HepG2 (cell line): ENCODE measurements around the gene PCSK5. TPM values are rescaled to one million over a fixed set of nuclear protein-coding genes. Genes with fewer than 3 reads are reported as not detected.

Experiments used
- ATAC-seq: fragments of 200-7000 bp; cut with Tn5 transposase; 3 replicates; pipeline ENCODE4 v1.9.1; 2020; ENCODE audit warnings: mild to moderate bottlenecking, moderate library complexity
- BruUV-seq: library from RNA; stranded (reverse); fragments of 400-500 nt; replicated peaks from 2 replicates; lab custom pipeline; 2021; lab: Mats Ljungman, UMichigan
- CTCF ChIA-PET: fragments of 300-600 bp; formaldehyde crosslinking; extraction: SDS; loops from one replicate; lab custom pipeline; 2021; ENCODE audit warnings: low total read pairs, inconsistent platforms, low intra/inter-chr PET ratio; lab: Yijun Ruan, JAX
- POLR2A ChIA-PET: fragments of 350-600 bp; sonication (Branson Sonifier 250); formaldehyde crosslinking; loops from one replicate; lab custom pipeline; 2020; ENCODE audit warnings: antibody characterized with exemption, inconsistent platforms; lab: Yijun Ruan, JAX
- DNase-seq: peaks from one replicate; pipeline ENCODE4 v3.0.0-alpha.2; 2015; ENCODE audit warnings: low spot score
- FAIRE-seq: peaks from 3 replicates; lab custom pipeline; 2011; peaks lifted over from hg19 to GRCh38; lab: Jason Lieb, UNC
- H2AFZ ChIP-seq: one replicate; pipeline ENCODE4 v1.6.1; 2011; ENCODE audit warnings: low read length, inconsistent platforms
- H3K27ac ChIP-seq: fragments of 300-600 bp; 3 replicates; pipeline ENCODE4 v1.8.0; 2011; ENCODE audit warnings: mixed run types, mild to moderate bottlenecking, mixed read lengths, low read length, inconsistent platforms; ENCODE audit not compliant: insufficient read depth; ENCODE audit errors: extremely low read length
- H3K27me3 ChIP-seq, 2 experiments: fragments of 200-600 bp in 1 of 2; 2 replicates in 1 of 2; 3 replicates in 1 of 2; pipeline versions ENCODE4 v1.6.0 to v1.8.0; 2011; ENCODE audit warnings: low read length in 2 of 2, mild to moderate bottlenecking in 2 of 2, moderate library complexity in 2 of 2, inconsistent platforms in 1 of 2; ENCODE audit not compliant: insufficient read depth in 2 of 2, control insufficient read depth in 1 of 2
- H3K36me3 ChIP-seq, 2 experiments: fragments of 200-600 bp in 1 of 2; replicated peaks in 1 of 2; 2 replicates in 1 of 2; 3 replicates in 1 of 2; pipeline versions ENCODE4 v1.5.1 to v1.8.0; 2011; ENCODE audit warnings: low read length in 2 of 2, inconsistent platforms in 1 of 2; ENCODE audit not compliant: insufficient read depth in 2 of 2, control insufficient read depth in 1 of 2
- H3K4me1 ChIP-seq: 2 replicates; pipeline ENCODE4 v1.5.1; 2012; ENCODE audit warnings: low read length, inconsistent platforms; ENCODE audit not compliant: insufficient read depth
- H3K4me2 ChIP-seq: 2 replicates; pipeline ENCODE4 v1.6.0; 2011; ENCODE audit warnings: low read depth, low read length, inconsistent platforms
- H3K4me3 ChIP-seq, 3 experiments: fragments of 200-600 bp in 1 of 3; sonication (generic), shearing (Covaris generic) in 1 of 3; replicated peaks in 1 of 3; 2 replicates each; pipeline ENCODE4 v1.5.1; 2011 to 2016; ENCODE audit warnings: low read length in 3 of 3, inconsistent platforms in 2 of 3, low read depth in 2 of 3, mild to moderate bottlenecking in 2 of 3, control low read depth in 1 of 3, mixed read lengths in 1 of 3; ENCODE audit not compliant: insufficient read depth in 1 of 3
- H3K79me2 ChIP-seq: one replicate; pipeline ENCODE4 v1.6.1; 2011; ENCODE audit warnings: low read length, inconsistent platforms; ENCODE audit not compliant: insufficient read depth
- H3K9ac ChIP-seq: 2 replicates; pipeline ENCODE4 v1.6.0; 2011; ENCODE audit warnings: mild to moderate bottlenecking, low read depth, low read length, inconsistent platforms; ENCODE audit not compliant: insufficient read depth
- H3K9me3 ChIP-seq: 2 replicates; pipeline ENCODE4 v1.5.1; 2012; ENCODE audit warnings: mild to moderate bottlenecking, low read length
- H4K20me1 ChIP-seq: 2 replicates; pipeline ENCODE4 v1.6.0; 2011; ENCODE audit warnings: inconsistent platforms, mild to moderate bottlenecking, low read length, moderate library complexity; ENCODE audit not compliant: insufficient read depth
- E2F5 ChIP-seq: sonication (generic); formaldehyde crosslinking; conservative IDR thresholded peaks from 2 replicates; pipeline ENCODE4 v1.4.0; 2020; ENCODE audit warnings: missing genetic modification reagents
- HMGXB3 ChIP-seq: sonication (generic); formaldehyde crosslinking; IDR thresholded peaks from 2 replicates; pipeline ENCODE4 v1.4.0; 2020; ENCODE audit warnings: missing genetic modification reagents, borderline replicate concordance
- KMT2B ChIP-seq: IDR thresholded peaks from 2 replicates; pipeline ENCODE4 v1.6.1; 2016; ENCODE audit warnings: missing genetic modification reagents, missing compliant biosample characterization
- MEIS1 ChIP-seq: sonication (generic); formaldehyde crosslinking; IDR thresholded peaks from 2 replicates; pipeline ENCODE4 v1.9.0; 2021; ENCODE audit warnings: mild to moderate bottlenecking, missing genetic modification reagents, moderate library complexity, borderline replicate concordance
- NFE2 ChIP-seq: sonication (generic); formaldehyde crosslinking; IDR thresholded peaks from 2 replicates; pipeline ENCODE4 v1.4.0; 2020; ENCODE audit warnings: missing genetic modification reagents
- SATB2 ChIP-seq: sonication (generic); formaldehyde crosslinking; IDR thresholded peaks from 2 replicates; pipeline ENCODE4 v1.5.0; 2020; ENCODE audit warnings: missing genetic modification reagents
- SKIL ChIP-seq: sonication (generic); formaldehyde crosslinking; IDR thresholded peaks from 2 replicates; pipeline ENCODE4 v1.8.0; 2022; ENCODE audit warnings: missing genetic modification reagents, mild to moderate bottlenecking, moderate library complexity, borderline replicate concordance
- SMAD1 ChIP-seq: sonication (generic); formaldehyde crosslinking; IDR thresholded peaks from 2 replicates; pipeline ENCODE4 v1.4.0; 2020; ENCODE audit warnings: missing genetic modification reagents, low read depth, mild to moderate bottlenecking, borderline replicate concordance
- SP140L ChIP-seq: sonication (generic); formaldehyde crosslinking; IDR thresholded peaks from 2 replicates; pipeline ENCODE4 v1.4.0; 2020; ENCODE audit warnings: missing genetic modification reagents, borderline replicate concordance
- TEAD2 ChIP-seq: sonication (generic); formaldehyde crosslinking; IDR thresholded peaks from 2 replicates; pipeline ENCODE4 v1.9.0; 2021; ENCODE audit warnings: missing genetic modification reagents
- ZBTB34 ChIP-seq: sonication (generic); formaldehyde crosslinking; IDR thresholded peaks from 2 replicates; pipeline ENCODE4 v1.8.0; 2022; ENCODE audit warnings: mild to moderate bottlenecking, missing genetic modification reagents
- ZBTB8A ChIP-seq: sonication (generic); formaldehyde crosslinking; IDR thresholded peaks from 2 replicates; pipeline ENCODE4 v1.4.0; 2020; ENCODE audit warnings: mild to moderate bottlenecking, low read depth, missing genetic modification reagents, borderline replicate concordance
- WGBS: methylation state at CpG from one replicate; pipeline ENCODE4 v1.1.6; 2017; ENCODE audit warnings: low lambda C conversion rate; 5-methylcytosine and 5-hydroxymethylcytosine counted together
- in situ Hi-C: cut with HindIII; loops from 2 replicates; pipeline ENCODE4 v1.10.0; 2017; ENCODE audit warnings: low pct_unique_long_range_greater_than_20kb; ENCODE audit not compliant: extremely low pct_ligation_motif_present
- intact Hi-C: fragments of 100-400 bp; cut with micrococcal nuclease; formaldehyde crosslinking; loops from one replicate; pipeline ENCODE4 v1.10.0; 2022; ENCODE audit not compliant: unreplicated experiment
- polyA plus RNA-seq, 8 experiments: library from polyadenylated mRNA; depleted of rRNA in 3 of 8; stranded (reverse) in 7 of 8; unstranded in 1 of 8; fragments of >200 nt; fragmentation: Illumina TruSeq in 4 of 8; extraction: Trizol in 4 of 8; gene quantifications; 2 replicates each; pipeline versions ENCODE4 v1.2.1 to v1.2.3, GENCODE V29; 2011 to 2016; ENCODE audit warnings: low read depth in 4 of 8, missing spikeins in 1 of 8, mixed read lengths in 1 of 8; ENCODE audit not compliant: insufficient read depth in 1 of 8
- total RNA-seq, 5 experiments: library from RNA; depleted of rRNA; stranded (reverse); fragments of >200 nt; fragmentation: Illumina TruSeq; extraction: Trizol; gene quantifications; 2 replicates each; pipeline ENCODE4 v1.2.3, GENCODE V29; 2016; ENCODE audit warnings: low read depth in 1 of 5
- TF ChIP-seq, protein P1 (sequence below), 2 experiments: sonication (generic) in 1 of 2; formaldehyde crosslinking in 1 of 2; IDR thresholded peaks; 2 replicates each; pipeline versions ENCODE4 v1.5.1 to v1.6.1; 2011 to 2020; ENCODE audit warnings: borderline replicate concordance in 1 of 2, low read depth in 1 of 2, low read length in 1 of 2, mild to moderate bottlenecking in 1 of 2, missing genetic modification reagents in 1 of 2, moderate library complexity in 1 of 2

PCSK5 gene
- total and polyA plus RNA-seq, 2 of the 13 experiments (the other 11 are each of a cell fraction or from before 2014, with no cell fraction given): 0.55 to 0.66 TPM

GRCh38 chr9:76101947-76102346 lies 211.5 kb downstream of the PCSK5 start:
- intact Hi-C loops (no loop called here), in situ Hi-C loops (no loop called here)
- no peaks in the 10 kb centered on the region for H3K9me3 ChIP-seq
- ChIA-PET CTCF (no interaction called here), POLR2A (no interaction called here)
- H4K20me1 ChIP-seq: no peaks in the 10 kb centered on the region
- no peaks in the 10 kb centered on the region for H3K79me2 ChIP-seq
- no peak for ATAC-seq
- BruUV-seq: no TSS peak
- no peak overlapping the region for H3K4me3 ChIP-seq
- no peak overlapping the region for H2AFZ ChIP-seq
- no peak for FAIRE-seq
- 18% methylated on average over 4 of the region's 4 CpGs for WGBS
- no peaks in the 10 kb centered on the region for H3K36me3 ChIP-seq
- H3K9ac ChIP-seq: no peak overlapping the region
- no peaks in the 10 kb centered on the region for H3K4me1 ChIP-seq
- no peaks in the 10 kb centered on the region for H3K27me3 ChIP-seq
- no peak for DNase-seq
- no peak overlapping the region for H3K27ac ChIP-seq
- H3K4me2 ChIP-seq: no peak overlapping the region
- TF ChIP-seq SMAD1 (CRISPR knock-in tag) (no peak), KMT2B (CRISPR knock-in tag) (no peak), SP140L (CRISPR knock-in tag) (no peak), SATB2 (CRISPR knock-in tag) (no peak), ZBTB34 (CRISPR knock-in tag) (no peak), TEAD2 (CRISPR knock-in tag) (no peak), HMGXB3 (CRISPR knock-in tag) (no peak), ZBTB8A (CRISPR knock-in tag) (no peak), NFE2 (no peak), SKIL (CRISPR knock-in tag) (no peak), MEIS1 (no peak), E2F5 (CRISPR knock-in tag) (no peak)
- TF ChIP-seq, protein P1, sequence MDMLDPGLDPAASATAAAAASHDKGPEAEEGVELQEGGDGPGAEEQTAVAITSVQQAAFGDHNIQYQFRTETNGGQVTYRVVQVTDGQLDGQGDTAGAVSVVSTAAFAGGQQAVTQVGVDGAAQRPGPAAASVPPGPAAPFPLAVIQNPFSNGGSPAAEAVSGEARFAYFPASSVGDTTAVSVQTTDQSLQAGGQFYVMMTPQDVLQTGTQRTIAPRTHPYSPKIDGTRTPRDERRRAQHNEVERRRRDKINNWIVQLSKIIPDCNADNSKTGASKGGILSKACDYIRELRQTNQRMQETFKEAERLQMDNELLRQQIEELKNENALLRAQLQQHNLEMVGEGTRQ (IDR thresholded peaks at IDR 0.05; ENCODE audit: low read depth, low read length): no peak
- TF ChIP-seq, protein P1 (CRISPR knock-in tag; IDR thresholded peaks at IDR 0.05; ENCODE audit: borderline replicate concordance): no peak
